B cell (primary cell): ENCODE measurements around the gene WWP2. TPM values are rescaled to one million over a fixed set of nuclear protein-coding genes. Genes with fewer than 3 reads are reported as not detected.

Experiments
- ATAC-seq: fragments of 200-7000 bp; cut with Tn5 transposase; one replicate; pipeline ENCODE4 v1.10.0; 2021; ENCODE audit warnings: low read depth, mild to moderate bottlenecking, moderate number of reproducible peaks, moderate library complexity
- CTCF ChIA-PET: fragments of 350-600 bp; sonication (Branson Sonifier 250); formaldehyde crosslinking; loops from one replicate; lab custom pipeline; 2021; ENCODE audit warnings: antibody characterized with exemption, inconsistent platforms; lab: Charles Lee
- POLR2A ChIA-PET: fragments of 350-600 bp; sonication (Branson Sonifier 250); formaldehyde crosslinking; loops from one replicate; lab custom pipeline; 2021; ENCODE audit warnings: antibody characterized with exemption; lab: Charles Lee
- DNase-seq: peaks from one replicate; pipeline ENCODE4 v3.0.0; 2013
- H2AFZ ChIP-seq: 2 replicates; pipeline ENCODE4 v1.6.1; 2012; ENCODE audit warnings: mild to moderate bottlenecking, low read depth, low read length; ENCODE audit not compliant: insufficient read depth, poor library complexity, severe bottlenecking
- H3K27ac ChIP-seq, 2 donors: 1 replicate in 1 of 2; 2 replicates in 1 of 2; pipeline ENCODE4 v1.5.1; 2012 to 2013; ENCODE audit warnings: low read length in 2 of 2, mild to moderate bottlenecking in 2 of 2, moderate library complexity in 1 of 2
- H3K27me3 ChIP-seq, 4 experiments: fragments of 200-600 bp in 1 of 4; sonication (generic) in 1 of 4; replicated peaks in 1 of 4; 1 replicate in 2 of 4; 2 replicates in 2 of 4; pipeline versions ENCODE4 v1.6.1 to v1.7.0; 2013 to 2016; ENCODE audit warnings: low read length in 3 of 4, mild to moderate bottlenecking in 2 of 4, mixed read lengths in 1 of 4, moderate library complexity in 1 of 4; ENCODE audit not compliant: insufficient read depth in 4 of 4, control insufficient read depth in 3 of 4; ENCODE audit errors: control extremely low read depth in 1 of 4
- H3K36me3 ChIP-seq, 2 experiments: replicated peaks in 1 of 2; 1 replicate in 1 of 2; 2 replicates in 1 of 2; pipeline versions ENCODE4 v1.6.1 to v1.7.1; 2013; ENCODE audit warnings: low read length in 1 of 2; ENCODE audit not compliant: insufficient read depth in 2 of 2, control insufficient read depth in 1 of 2; ENCODE audit errors: control extremely low read depth in 1 of 2, extremely low read depth in 1 of 2
- H3K4me1 ChIP-seq, 2 donors: fragments of 200-600 bp in 1 of 2; sonication (generic) in 1 of 2; 1 replicate in 1 of 2; 2 replicates in 1 of 2; pipeline versions ENCODE4 v1.5.1 to v1.6.1; 2013 to 2017; ENCODE audit warnings: low read length in 2 of 2; ENCODE audit not compliant: control insufficient read depth in 2 of 2, insufficient read depth in 2 of 2
- H3K4me2 ChIP-seq: replicated peaks from 2 replicates; pipeline ENCODE3; 2012; ENCODE audit warnings: mild to moderate bottlenecking, low read depth, low read length; ENCODE audit not compliant: poor library complexity, severe bottlenecking
- H3K4me3 ChIP-seq, 5 experiments: fragments of 200-600 bp in 1 of 5; sonication (generic) in 1 of 5; 1 replicate in 3 of 5; 2 replicates in 2 of 5; pipeline versions ENCODE4 v1.5.1 to v1.7.0; 2011 to 2016; ENCODE audit warnings: low read length in 4 of 5, mild to moderate bottlenecking in 4 of 5, low read depth in 2 of 5, control low read depth in 1 of 5, moderate library complexity in 1 of 5; ENCODE audit not compliant: insufficient read depth in 1 of 5; ENCODE audit errors: control extremely low read depth in 1 of 5, extremely low read depth in 1 of 5
- H3K79me2 ChIP-seq: fragments of 200-600 bp; sonication (generic); one replicate; pipeline ENCODE4 v1.6.0; 2016; ENCODE audit warnings: low read length; ENCODE audit not compliant: control insufficient read depth, insufficient read depth
- H3K9ac ChIP-seq: fragments of 200-600 bp; sonication (generic); 2 replicates; pipeline ENCODE4 v1.6.1; 2017; ENCODE audit warnings: mild to moderate bottlenecking, low read length, moderate library complexity
- H3K9me3 ChIP-seq, 3 donors: one replicate each; pipeline versions ENCODE4 v1.6.1 to v1.7.1; 2013; ENCODE audit warnings: low read length in 2 of 3; ENCODE audit not compliant: control insufficient read depth in 2 of 3, insufficient read depth in 1 of 3; ENCODE audit errors: control extremely low read depth in 1 of 3
- H4K20me1 ChIP-seq: 2 replicates; pipeline ENCODE4 v1.6.0; 2012; ENCODE audit warnings: mild to moderate bottlenecking, low read length; ENCODE audit not compliant: insufficient read depth, control insufficient read depth, poor library complexity, severe bottlenecking
- H3K27ac Mint-ChIP-seq: one replicate; pipeline ENCODE4 v1.8.0; 2021; ENCODE audit warnings: mixed read lengths
- H3K27me3 Mint-ChIP-seq: one replicate; pipeline ENCODE4 v1.8.0; 2021; ENCODE audit warnings: mixed read lengths
- H3K4me1 Mint-ChIP-seq: one replicate; pipeline ENCODE4 v1.8.0; 2021; ENCODE audit warnings: mixed read lengths
- H3K4me3 Mint-ChIP-seq: one replicate; pipeline ENCODE4 v1.8.0; 2021; ENCODE audit warnings: mixed read lengths
- H3K9me3 Mint-ChIP-seq: one replicate; pipeline ENCODE4 v1.8.0; 2022; ENCODE audit warnings: mixed read lengths; ENCODE audit not compliant: insufficient read depth
- CTCF ChIP-seq: fragments of 200-600 bp; IDR thresholded peaks from one replicate; pipeline ENCODE4 v1.8.0; 2022; ENCODE audit warnings: antibody characterized with exemption, mild to moderate bottlenecking
- EZH2 ChIP-seq: IDR thresholded peaks from 2 replicates; pipeline ENCODE4 v1.6.1; 2012; ENCODE audit warnings: borderline replicate concordance, low read depth, mild to moderate bottlenecking, moderate library complexity, low read length; ENCODE audit not compliant: insufficient read depth, poor library complexity, severe bottlenecking
- WGBS: methylation state at CpG from one replicate; pipeline ENCODE4 v1.1.5; 2013; ENCODE audit warnings: missing lambda C conversion rate; ENCODE audit not compliant: insufficient coverage; 5-methylcytosine and 5-hydroxymethylcytosine counted together
- intact Hi-C: fragments of 100-400 bp; cut with micrococcal nuclease; formaldehyde crosslinking; loops from one replicate; pipeline ENCODE4 v1.10.0; 2022
- polyA plus RNA-seq: library from polyadenylated mRNA; depleted of rRNA; stranded (reverse); fragments of >200 nt; gene quantifications from 2 replicates; pipeline ENCODE4 v1.2.3, GENCODE V29; 2012
- total RNA-seq, 2 donors: library from RNA; stranded (reverse); fragments of 120-200 nt in 1 of 2; gene quantifications; 1 replicate in 1 of 2; 2 replicates in 1 of 2; pipeline versions ENCODE4 v1.2.3 to v1.2.4, GENCODE V29; 2013 to 2022

WWP2 gene
- total and polyA plus RNA-seq, 2 donors (not counting 1 experiment from before 2014, with no cell fraction given) = 33.4 to 105 TPM

- CTCF ChIA-PET = no interaction called here
- H2AFZ ChIP-seq = no peak overlapping the region
These were observed 93.5 kb downstream of the WWP2 start for GRCh38 chr16:69855592-69855991.

More at GRCh38 chr16:69855592-69855991, 93.5 kb downstream of the WWP2 start:
- H3K4me3 ChIP-seq = no peak overlapping the region
- no peaks in the 10 kb centered on the region for H3K4me1 ChIP-seq
- POLR2A ChIA-PET = no interaction called here
- ATAC-seq (no peak), DNase-seq (no peak)
- Mint-ChIP-seq H3K4me3 (no peak overlapping the region), H3K27me3 (no peaks in the 10 kb centered on the region), H3K9me3 (no peaks in the 10 kb centered on the region), H3K27ac (no peak overlapping the region), H3K4me1 (peaks cover 6% of the 10 kb centered on the region)
- no peaks in the 10 kb centered on the region for H3K27me3 ChIP-seq
- H3K27ac ChIP-seq = no peak overlapping the region
- intact Hi-C loops = loop anchor here (10.0 kb wide), 1 partner anchor 151 kb away; no protein-coding TSS in a partner anchor
- peaks cover 11 to 25% of the 10 kb centered on the region in 2 experiments for H3K36me3 ChIP-seq
- TF ChIP-seq CTCF (no peak), EZH2 (no peak)
- peaks cover 13% of the 10 kb centered on the region for H3K79me2 ChIP-seq
- H3K4me2 ChIP-seq = no peak overlapping the region
- 78% methylated on average over 2 of the region's 2 CpGs for WGBS
- no peaks in the 10 kb centered on the region for H3K9me3 ChIP-seq
- no peak overlapping the region for H3K9ac ChIP-seq
- H4K20me1 ChIP-seq = peaks cover 12% of the 10 kb centered on the region
